ENCODE data around the gene C10orf90. TPM values are rescaled to one million over a fixed set of nuclear protein-coding genes. Genes with fewer than 3 reads are reported as not detected.

Gene C10orf90
- total and polyA plus RNA-seq, 2 of the 8 experiments (the other 6 are each of a cell fraction or from before 2014, with no cell fraction given), result 0.21 TPM; not detected in 1

DNA sequence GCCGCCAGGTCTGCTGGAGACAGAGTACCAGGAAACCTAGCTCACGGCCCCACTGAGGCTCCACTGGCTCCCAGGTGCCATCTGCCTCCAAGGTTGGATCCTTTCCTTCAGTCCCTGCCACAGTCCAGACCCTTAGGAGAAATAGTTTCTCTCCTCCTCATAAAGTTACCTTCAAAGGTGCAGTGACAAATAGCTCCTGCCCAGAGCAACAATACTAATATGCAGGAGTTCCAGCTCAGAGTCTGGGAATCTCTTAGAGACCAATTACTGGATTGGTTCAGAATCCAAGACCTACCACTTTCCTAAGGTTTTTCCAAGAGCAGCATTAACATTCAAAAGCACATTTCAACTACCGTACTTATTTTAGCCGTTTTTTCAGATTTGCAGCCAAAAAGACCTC is 241.2 kb downstream of the C10orf90 start (continued):
- TF ChIP-seq POU5F1 (IDR thresholded peaks at IDR 0.05; ENCODE audit: low read depth, low read length) (no peak), ZNF274 (IDR thresholded peaks at IDR 0.05; ENCODE audit: borderline replicate concordance, extremely low read depth, low read length) (no peak), EP300 (IDR thresholded peaks at IDR 0.05; ENCODE audit: borderline replicate concordance in 1 of 2, low read depth in 2 of 2, low read length in 2 of 2) (no peak), KDM5A (IDR thresholded peaks at IDR 0.05; ENCODE audit: low read length) (no peak), SP2 (IDR thresholded peaks at IDR 0.05; ENCODE audit: low read length) (no peak)

Measured in H1 (cell line).